Tongue (tissue), 2 donors: ENCODE data around the gene SLC16A5. TPM values are rescaled to one million over a fixed set of nuclear protein-coding genes. Genes with fewer than 3 reads are reported as not detected.

Source experiments
- small RNA-seq: library from RNA; depleted of rRNA; stranded (forward); fragments of <200 nt; gene quantifications from one replicate; pipeline ENCODE3, GENCODE V24; 2014; ENCODE audit warnings: low replicate concordance
- total RNA-seq: library from RNA; depleted of rRNA; stranded (reverse); fragments of >200 nt; gene quantifications from one replicate; pipeline ENCODE4 v1.2.3, GENCODE V29; 2014

The SLC16A5 gene
- total RNA-seq, 1 donor from 2014 or later = 11.5 TPM

Small RNA genes within 50 kb of the gene (small RNA-seq; reads per million reads assigned to genes)
- gene AC111186.1 (not detected), gene RF00019 (not detected), gene RN7SL573P (not detected)

Other genes with a start within 250 kb of the SLC16A5 start
- gene GRIN2C, start 228.1 kb upstream of the SLC16A5 start, total RNA-seq = 1.6 TPM
- 4.3 TPM for gene FDXR, start 215.0 kb upstream of the SLC16A5 start, total RNA-seq
- 0.51 TPM for gene FADS6, start 194.3 kb upstream of the SLC16A5 start, total RNA-seq
- 2.9 TPM for gene USH1G, start 164.7 kb upstream of the SLC16A5 start, total RNA-seq
- not detected for gene OTOP2, start 163.7 kb upstream of the SLC16A5 start, total RNA-seq
- gene OTOP3, start 152.1 kb upstream of the SLC16A5 start, total RNA-seq = 1.4 TPM
- 12.3 TPM for gene HID1, start 115.2 kb upstream of the SLC16A5 start, total RNA-seq
- gene CDR2L, start 100.3 kb upstream of the SLC16A5 start, total RNA-seq = 11.4 TPM
- gene MRPL58, start 75.3 kb upstream of the SLC16A5 start, total RNA-seq = 31.5 TPM
- gene ATP5PD, start 41.0 kb upstream of the SLC16A5 start, total RNA-seq = 299 TPM
- gene KCTD2, start 40.7 kb upstream of the SLC16A5 start, total RNA-seq = 19.8 TPM
- gene ARMC7, start 22.0 kb downstream of the SLC16A5 start, total RNA-seq = 3.5 TPM
- gene NT5C, start 43.8 kb downstream of the SLC16A5 start, total RNA-seq = 50.8 TPM
- gene JPT1, start 66.6 kb downstream of the SLC16A5 start, total RNA-seq = 97.4 TPM
- gene SUMO2, start 95.0 kb downstream of the SLC16A5 start, total RNA-seq = 64.0 TPM
- gene NUP85, start 117.7 kb downstream of the SLC16A5 start, total RNA-seq = 35.1 TPM
- gene GGA3, start 173.7 kb downstream of the SLC16A5 start, total RNA-seq = 21.0 TPM
- 44.7 TPM for gene MRPS7, start 173.9 kb downstream of the SLC16A5 start, total RNA-seq
- gene MIF4GD, start 183.3 kb downstream of the SLC16A5 start, total RNA-seq = 9.1 TPM
- gene SLC25A19, start 201.5 kb downstream of the SLC16A5 start, total RNA-seq = 4.9 TPM